ENCODE data around the gene DNTT. TPM values are rescaled to one million over a fixed set of nuclear protein-coding genes. Genes with fewer than 3 reads are reported as not detected.

DNTT gene
- polyA plus RNA-seq, 1 donor (not counting 4 experiments of a cell fraction or from before 2014, with no cell fraction given) = not detected

DNA sequence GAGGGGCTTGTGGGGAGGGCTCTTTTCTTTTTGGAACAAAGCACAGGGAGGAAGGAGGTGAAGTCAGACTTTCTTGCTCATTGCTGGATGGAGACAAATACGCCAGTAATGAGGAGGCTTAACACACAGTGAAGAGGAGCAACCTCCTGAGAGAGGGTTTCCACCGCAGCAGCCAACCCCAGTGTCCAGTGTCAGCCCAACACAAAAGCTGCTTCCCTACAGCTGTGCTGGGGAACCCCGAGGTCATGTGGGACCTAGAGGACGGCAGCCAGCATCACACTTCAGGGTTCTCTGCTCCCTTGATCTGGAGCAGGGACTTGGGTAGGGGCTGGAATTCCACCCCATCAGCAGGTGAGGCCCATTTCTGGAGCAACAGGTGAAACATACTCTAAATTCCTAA, 40.6 kb upstream of the DNTT start:
- Histone ChIP-seq H4K20me1 (ENCODE audit: control insufficient read depth, extremely low read depth, insufficient read depth, low read length) (no peaks in the 10 kb centered on the region), H3K9ac (ENCODE audit: control insufficient read depth, extremely low read depth, insufficient read depth, low read length) (no peak overlapping the region), H3K9me1 (ENCODE audit: control insufficient read depth, extremely low read depth, insufficient read depth, low read length) (no peaks in the 10 kb centered on the region), H3K4me1 (ENCODE audit: control insufficient read depth, extremely low read depth, insufficient read depth, low read length) (peaks cover 11% of the 10 kb centered on the region), H3K4me3 (ENCODE audit: control insufficient read depth in 2 of 3, extremely low read depth in 1 of 3, insufficient read depth in 2 of 3, low read depth in 1 of 3, low read length in 3 of 3) (no peak overlapping the region), H3K36me3 (ENCODE audit: control insufficient read depth in 2 of 2, extremely low read depth in 1 of 2, insufficient read depth in 2 of 2, low read length in 2 of 2) (no peaks in the 10 kb centered on the region), H2AFZ (ENCODE audit: control insufficient read depth, low read length) (no peak overlapping the region), H3K27ac (ENCODE audit: control insufficient read depth, insufficient read depth, low read length) (no peak overlapping the region), H3K4me2 (ENCODE audit: control insufficient read depth, extremely low read depth, insufficient read depth, low read depth, low read length) (no peak overlapping the region), H3K9me3 (ENCODE audit: control insufficient read depth, low read depth, low read length) (no peaks in the 10 kb centered on the region), H3K27me3 (ENCODE audit: control insufficient read depth, extremely low read depth, insufficient read depth, low read length) (no peaks in the 10 kb centered on the region), H3K79me2 (ENCODE audit: control insufficient read depth, insufficient read depth, low read length) (no peaks in the 10 kb centered on the region)
- DNase-seq (ENCODE audit: low read depth, low spot score) (no peak), FAIRE-seq (no peak)
- dilution Hi-C loops (cut with MboI; ENCODE audit: extremely low pct_ligation_motif_present, low sequenced_read_pairs) = no loop called here
- no peak for TF ChIP-seq EZH2 (IDR thresholded peaks at IDR 0.05; ENCODE audit: low read length)
- TF ChIP-seq, protein P1, sequence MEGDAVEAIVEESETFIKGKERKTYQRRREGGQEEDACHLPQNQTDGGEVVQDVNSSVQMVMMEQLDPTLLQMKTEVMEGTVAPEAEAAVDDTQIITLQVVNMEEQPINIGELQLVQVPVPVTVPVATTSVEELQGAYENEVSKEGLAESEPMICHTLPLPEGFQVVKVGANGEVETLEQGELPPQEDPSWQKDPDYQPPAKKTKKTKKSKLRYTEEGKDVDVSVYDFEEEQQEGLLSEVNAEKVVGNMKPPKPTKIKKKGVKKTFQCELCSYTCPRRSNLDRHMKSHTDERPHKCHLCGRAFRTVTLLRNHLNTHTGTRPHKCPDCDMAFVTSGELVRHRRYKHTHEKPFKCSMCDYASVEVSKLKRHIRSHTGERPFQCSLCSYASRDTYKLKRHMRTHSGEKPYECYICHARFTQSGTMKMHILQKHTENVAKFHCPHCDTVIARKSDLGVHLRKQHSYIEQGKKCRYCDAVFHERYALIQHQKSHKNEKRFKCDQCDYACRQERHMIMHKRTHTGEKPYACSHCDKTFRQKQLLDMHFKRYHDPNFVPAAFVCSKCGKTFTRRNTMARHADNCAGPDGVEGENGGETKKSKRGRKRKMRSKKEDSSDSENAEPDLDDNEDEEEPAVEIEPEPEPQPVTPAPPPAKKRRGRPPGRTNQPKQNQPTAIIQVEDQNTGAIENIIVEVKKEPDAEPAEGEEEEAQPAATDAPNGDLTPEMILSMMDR (optimal IDR thresholded peaks at IDR 0.05 in 1 of 3, IDR thresholded peaks at IDR 0.05 in 1 of 3, conservative IDR thresholded peaks at IDR 0.05 in 1 of 3; ENCODE audit: extremely low read depth in 1 of 3, insufficient read depth in 2 of 3, low read length in 3 of 3) = no peak

- H3K9me3 ChIP-seq (ENCODE audit: control insufficient read depth, low read depth, low read length) = no peaks in the 10 kb centered on the region
- H3K27me3 ChIP-seq (ENCODE audit: control insufficient read depth, extremely low read depth, insufficient read depth, low read length) = no peaks in the 10 kb centered on the region
- DNase-seq (ENCODE audit: low read depth, low spot score) = no peak
- no peaks in the 10 kb centered on the region for H3K9me1 ChIP-seq (ENCODE audit: control insufficient read depth, extremely low read depth, insufficient read depth, low read length)
- H3K4me3 ChIP-seq (ENCODE audit: control insufficient read depth in 2 of 3, extremely low read depth in 1 of 3, insufficient read depth in 2 of 3, low read depth in 1 of 3, low read length in 3 of 3) = no peak overlapping the region
- H3K27ac ChIP-seq (ENCODE audit: control insufficient read depth, insufficient read depth, low read length) = no peak overlapping the region
- H3K9ac ChIP-seq (ENCODE audit: control insufficient read depth, extremely low read depth, insufficient read depth, low read length) = no peak overlapping the region
- H4K20me1 ChIP-seq (ENCODE audit: control insufficient read depth, extremely low read depth, insufficient read depth, low read length) = no peaks in the 10 kb centered on the region
- H2AFZ ChIP-seq (ENCODE audit: control insufficient read depth, low read length) = no peak overlapping the region
- peaks cover 11% of the 10 kb centered on the region for H3K4me1 ChIP-seq (ENCODE audit: control insufficient read depth, extremely low read depth, insufficient read depth, low read length)
- dilution Hi-C loops (cut with MboI; ENCODE audit: extremely low pct_ligation_motif_present, low sequenced_read_pairs) = no loop called here
- H3K4me2 ChIP-seq (ENCODE audit: control insufficient read depth, extremely low read depth, insufficient read depth, low read depth, low read length) = no peak overlapping the region
- H3K79me2 ChIP-seq (ENCODE audit: control insufficient read depth, insufficient read depth, low read length) = no peaks in the 10 kb centered on the region
- TF ChIP-seq, protein P1 (optimal IDR thresholded peaks at IDR 0.05 in 1 of 3, IDR thresholded peaks at IDR 0.05 in 1 of 3, conservative IDR thresholded peaks at IDR 0.05 in 1 of 3; ENCODE audit: extremely low read depth in 1 of 3, insufficient read depth in 2 of 3, low read length in 3 of 3) = no peak
- TF ChIP-seq EZH2 (IDR thresholded peaks at IDR 0.05; ENCODE audit: low read length) = no peak
- FAIRE-seq = no peak
- no peaks in the 10 kb centered on the region for H3K36me3 ChIP-seq (ENCODE audit: control insufficient read depth in 2 of 2, extremely low read depth in 1 of 2, insufficient read depth in 2 of 2, low read length in 2 of 2)
Observed at GRCh38 chr10:96264938-96265337, 39.3 kb upstream of the DNTT start.
